Activated T-helper 1 cell treated with anti-CD3 and anti-CD28 coated beads, Interleukin-2, amount 50 U/mL, for 16 hours (primary cell): ENCODE measurements around the gene FAP.

ENCODE experiments used
- DNase-seq, 2 donors: peaks; one replicate each; pipeline ENCODE4 v3.0.0-alpha.2; 2020; ENCODE audit warnings: low read depth in 1 of 2, low spot score in 1 of 2

The FAP gene, protein sequence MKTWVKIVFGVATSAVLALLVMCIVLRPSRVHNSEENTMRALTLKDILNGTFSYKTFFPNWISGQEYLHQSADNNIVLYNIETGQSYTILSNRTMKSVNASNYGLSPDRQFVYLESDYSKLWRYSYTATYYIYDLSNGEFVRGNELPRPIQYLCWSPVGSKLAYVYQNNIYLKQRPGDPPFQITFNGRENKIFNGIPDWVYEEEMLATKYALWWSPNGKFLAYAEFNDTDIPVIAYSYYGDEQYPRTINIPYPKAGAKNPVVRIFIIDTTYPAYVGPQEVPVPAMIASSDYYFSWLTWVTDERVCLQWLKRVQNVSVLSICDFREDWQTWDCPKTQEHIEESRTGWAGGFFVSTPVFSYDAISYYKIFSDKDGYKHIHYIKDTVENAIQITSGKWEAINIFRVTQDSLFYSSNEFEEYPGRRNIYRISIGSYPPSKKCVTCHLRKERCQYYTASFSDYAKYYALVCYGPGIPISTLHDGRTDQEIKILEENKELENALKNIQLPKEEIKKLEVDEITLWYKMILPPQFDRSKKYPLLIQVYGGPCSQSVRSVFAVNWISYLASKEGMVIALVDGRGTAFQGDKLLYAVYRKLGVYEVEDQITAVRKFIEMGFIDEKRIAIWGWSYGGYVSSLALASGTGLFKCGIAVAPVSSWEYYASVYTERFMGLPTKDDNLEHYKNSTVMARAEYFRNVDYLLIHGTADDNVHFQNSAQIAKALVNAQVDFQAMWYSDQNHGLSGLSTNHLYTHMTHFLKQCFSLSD

DNA sequence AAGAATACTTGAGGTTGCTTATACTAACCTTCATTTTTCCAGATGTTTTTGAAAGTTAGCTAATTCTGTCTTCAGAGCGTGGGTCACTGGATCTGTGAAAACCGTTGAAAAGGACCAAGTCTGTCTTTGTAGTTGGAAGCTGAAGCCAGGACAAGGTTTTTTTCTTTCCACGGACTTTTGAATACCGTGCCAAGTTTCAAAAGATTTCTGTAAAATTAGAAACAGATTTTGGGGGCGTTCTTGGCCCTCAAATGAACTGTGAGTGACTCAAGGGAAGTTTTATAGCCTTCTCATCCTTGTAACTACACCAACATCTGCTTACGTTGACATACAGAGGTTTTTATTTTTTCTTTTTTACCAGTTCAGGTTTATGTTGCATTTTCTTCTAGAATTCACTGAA lies at the start of gene FAP:
TSS of gene FAP (minus strand) at position 152 of the 400 bp plus-strand sequence. CDS start at position 34, 118 bp downstream.
- no peak for DNase-seq

DNA sequence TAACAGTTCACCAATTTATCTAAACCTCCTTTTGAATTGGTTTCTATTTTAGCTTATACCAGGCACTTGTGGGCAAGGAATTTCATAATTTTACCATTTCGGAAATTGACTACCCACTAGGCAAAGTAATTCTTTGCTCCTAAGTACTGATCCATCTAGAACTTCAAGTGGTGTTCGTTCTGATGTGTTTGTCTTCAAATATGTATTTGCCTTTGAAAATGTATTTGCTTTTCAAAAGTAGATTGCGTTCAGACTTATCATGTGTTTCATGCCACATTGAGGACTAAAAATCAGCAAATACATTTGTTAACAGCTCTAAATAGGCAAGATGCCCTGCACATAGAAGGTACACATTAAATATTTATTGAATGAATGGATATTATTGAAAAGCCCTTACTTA lies 48.5 kb upstream of the FAP start:
- DNase-seq, result no peak

DNA sequence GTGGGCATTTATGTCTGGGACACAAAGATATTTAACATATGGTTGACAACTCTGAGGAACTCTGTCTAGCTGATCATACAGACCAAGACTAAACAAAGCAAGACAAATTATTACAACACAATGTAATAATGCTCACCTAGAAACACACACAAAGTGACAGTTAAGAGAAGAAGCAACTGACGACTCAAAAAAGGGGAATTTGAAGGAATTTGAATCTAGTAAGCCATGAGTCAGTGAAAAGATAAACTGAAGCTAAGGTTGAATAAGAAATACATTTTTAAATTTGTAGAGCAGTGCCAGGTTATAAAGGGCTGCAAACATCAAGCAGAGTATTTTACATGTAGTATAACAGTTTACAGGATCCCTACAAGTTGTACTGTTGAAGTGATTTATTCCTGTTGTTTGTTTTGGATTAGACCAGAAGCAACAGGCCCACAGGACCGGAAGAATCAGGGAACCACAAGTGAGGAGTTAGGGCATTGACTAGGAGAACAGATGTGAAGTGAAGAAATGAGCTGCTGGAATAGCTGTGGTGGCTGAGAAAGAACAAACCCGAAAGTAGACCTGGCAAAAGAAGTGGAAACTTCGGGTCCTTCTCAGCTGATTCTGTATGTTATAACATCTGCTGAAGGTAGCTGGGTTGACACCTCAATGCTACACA lies 39.6 kb upstream of the FAP start:
- no peak for DNase-seq

DNA sequence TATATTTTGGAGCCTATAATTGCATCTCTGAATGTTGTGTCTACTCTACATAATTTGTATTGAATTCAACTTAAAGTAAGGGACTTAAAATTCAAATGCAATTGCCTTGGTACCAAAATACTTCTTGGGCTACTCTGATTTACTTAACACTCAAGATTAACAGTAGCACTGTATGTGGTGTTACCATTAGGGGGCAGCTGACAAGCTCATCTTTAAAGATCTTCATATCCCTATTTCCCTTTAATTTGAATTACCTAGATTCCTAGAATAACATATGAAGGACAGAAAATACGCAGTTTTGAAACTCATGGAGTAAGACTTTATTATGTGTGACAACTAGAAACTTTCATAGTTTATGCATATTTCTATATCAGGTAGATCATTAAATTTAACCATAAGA lies 37.4 kb upstream of the FAP start:
- DNase-seq, result no peak

DNA sequence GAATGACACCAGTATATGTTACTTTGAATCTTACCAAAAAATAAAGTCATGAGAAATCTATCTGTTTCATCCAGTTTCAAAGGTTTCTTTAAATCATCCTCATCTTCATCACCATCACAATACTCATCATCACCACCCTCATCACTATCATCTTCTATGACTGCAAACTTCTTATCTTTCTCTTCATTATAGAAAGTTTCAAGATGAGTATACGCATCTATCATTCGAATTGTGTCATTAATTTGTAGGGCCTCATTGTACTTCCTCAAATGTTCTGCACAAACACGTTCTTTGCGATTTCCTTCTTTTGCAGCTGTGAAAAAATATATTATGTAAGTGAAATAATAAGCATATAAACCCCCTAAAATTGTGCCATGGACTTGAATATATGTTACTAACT lies 34.1 kb upstream of the FAP start:
- DNase-seq, result no peak

DNA sequence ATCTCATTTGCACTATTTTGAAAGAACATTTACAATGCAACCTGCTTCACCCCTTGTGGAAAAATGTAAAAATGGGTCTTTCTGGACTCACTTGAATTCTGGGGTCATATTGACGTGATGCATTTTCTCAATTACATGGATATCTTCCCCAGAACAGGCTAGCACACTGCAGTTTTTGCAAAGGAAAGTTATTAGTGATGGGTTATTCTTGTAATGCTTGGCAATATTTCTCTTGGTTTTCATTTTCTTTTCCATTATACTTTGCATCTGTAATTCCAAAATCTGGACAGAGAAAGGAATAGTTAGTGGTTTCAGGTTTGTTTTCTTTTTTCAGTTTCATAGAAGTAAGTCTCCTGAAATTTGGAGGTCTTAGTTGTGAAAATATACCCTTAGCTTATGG lies 24.8 kb upstream of the FAP start:
- DNase-seq, result no peak

DNA sequence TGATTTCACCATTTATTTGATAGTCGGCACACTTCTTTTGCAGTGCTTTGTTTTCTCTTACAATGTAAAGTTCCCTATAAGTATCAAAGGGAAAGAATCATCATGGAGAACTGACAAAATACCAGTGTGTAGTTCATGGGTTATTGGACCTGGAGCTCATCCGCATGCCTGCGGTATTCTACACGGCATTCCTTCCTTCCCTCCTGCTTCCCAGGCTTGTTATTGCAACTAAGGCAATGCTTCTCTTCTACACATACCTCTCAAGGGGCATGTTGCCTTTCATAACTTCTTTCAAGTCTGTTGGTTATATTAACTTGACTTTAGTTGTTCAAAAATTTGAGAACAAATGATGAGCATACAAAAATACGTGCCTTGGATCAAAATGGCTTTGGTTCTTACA lies 24.3 kb upstream of the FAP start:
- DNase-seq, result no peak

DNA sequence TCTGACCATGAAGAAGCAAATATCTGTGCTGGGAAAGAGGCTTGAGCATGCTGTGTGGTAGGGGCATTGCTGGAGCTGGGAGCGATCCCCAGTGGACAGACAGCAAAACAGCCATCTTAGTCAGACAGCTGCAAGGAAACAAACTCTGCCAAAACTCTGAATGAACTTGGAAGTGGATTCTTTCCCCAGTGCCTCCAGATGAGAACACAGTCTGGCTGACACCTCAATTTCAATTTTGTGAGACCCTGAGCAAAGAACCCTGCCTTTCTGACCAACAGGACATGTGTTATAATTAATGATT lies 23.2 kb upstream of the FAP start:
- no peak for DNase-seq

DNA sequence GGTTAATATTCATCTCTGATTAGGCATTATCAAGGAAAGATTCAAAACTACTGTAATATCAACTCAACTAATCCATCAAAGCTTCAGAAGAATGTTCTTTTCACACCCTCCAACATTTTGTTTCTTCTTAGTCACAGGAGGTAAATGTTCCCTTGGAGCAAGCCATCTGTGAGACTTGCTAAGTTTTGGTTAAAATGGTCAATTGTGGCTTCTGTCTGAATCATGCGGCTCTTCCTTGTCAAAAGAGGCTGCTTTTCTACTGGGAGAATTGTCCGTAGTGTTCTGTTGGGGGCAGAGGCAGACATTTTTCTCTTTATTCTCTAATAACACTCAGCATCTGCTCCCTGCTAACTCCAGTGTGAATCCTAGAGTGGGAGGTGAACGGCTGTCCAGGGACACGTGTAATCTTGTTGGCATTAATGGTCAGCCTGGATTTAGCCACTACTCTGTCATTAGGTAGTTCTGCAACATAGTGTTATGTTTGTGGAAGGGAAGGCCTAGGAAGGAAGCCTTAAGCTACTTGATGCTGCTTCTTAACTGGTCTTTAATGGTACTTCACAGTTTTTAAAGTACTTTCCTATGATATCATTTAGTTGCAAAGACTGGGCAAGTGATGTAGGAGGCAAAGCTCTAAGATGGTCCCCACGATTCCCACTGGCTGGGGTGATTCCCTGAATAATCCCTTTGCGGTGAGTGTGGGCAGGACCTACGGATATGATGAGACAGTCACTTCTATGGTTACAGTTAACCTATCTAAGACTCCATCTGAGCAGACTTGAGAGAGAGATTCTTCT lies 22.6 kb upstream of the FAP start:
- no peak for DNase-seq

DNA sequence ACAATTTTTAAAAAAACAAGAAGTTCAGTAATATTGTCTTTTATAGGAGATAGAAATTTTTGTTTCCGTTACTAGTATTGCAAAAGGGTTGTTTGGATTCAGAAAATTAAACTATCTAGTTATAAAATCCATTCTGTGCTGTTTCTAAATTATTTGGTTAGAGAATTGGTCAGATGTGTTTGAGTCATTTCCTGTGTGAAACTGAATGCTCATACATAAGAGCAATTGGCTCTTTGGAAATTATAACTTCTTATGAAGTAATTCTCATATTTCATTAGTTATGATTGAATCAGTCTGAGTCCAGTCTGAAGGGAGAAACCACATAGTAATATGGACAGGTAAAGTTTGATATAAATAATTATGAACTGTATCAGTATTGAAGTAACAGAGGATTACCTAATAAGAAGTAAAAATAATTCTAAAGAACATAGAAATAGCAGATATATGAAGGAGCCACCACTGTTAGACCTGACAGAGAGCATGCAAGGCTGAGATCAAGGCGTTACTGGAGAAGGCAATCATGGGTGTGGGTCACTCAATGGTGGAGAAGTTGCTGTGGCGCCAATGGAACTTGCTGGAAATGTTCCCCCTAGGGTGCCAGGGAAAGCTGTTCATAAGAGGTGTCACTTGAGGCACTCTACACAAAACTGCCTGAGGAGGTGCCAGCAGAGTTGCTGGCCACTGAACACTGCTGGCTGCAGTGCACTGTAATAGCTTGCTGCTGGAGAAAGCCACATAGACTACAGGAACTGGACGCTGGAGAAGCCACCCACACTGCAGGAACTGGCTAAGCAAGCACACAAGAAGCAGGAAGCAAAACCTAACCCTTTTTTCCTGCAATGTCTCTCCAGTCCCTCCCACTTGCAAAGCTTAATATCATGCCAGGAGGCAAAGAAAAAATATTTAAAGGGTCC lies 18.0 kb upstream of the FAP start:
- DNase-seq, result peak in 1 of 2 donors; percentile 3

DNA sequence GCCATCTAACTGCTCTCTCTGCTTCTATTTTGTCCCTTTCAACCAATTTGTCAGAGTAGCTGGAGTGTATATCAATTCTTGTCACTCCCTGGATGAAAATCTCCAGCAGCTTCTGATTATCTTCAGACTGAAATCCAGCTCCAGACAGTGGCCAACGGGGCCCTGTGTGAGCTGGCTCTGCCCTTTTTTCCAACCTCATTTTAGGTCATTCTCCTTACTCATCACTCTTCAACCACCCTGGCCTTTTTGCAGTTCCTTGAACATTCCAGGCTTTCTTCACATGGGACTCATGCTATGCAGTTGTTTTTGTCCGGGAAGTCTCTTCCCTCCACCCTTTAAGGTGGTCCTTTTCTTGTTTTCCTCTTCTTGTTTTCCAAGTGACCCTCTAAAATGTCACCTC lies 15.4 kb upstream of the FAP start:
- DNase-seq, result no peak

DNA sequence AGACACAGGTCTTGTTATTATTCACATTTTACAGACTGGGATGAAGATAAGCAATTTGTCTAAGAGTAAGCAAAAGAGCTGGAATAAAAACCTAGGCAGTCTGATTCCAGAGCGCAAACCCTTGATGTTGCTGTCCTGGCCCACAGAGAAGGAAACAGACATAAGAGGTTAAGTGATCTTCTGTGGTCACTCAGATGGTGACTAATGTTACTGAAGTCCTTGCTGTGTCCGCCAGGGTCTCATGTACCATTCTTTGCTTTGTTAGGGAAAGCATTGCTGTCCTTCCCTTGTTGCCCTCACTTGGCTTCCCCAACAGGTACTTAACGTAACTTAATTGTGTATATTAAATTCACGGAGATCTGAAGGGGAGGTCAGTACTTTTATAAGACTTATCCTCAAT lies 14.9 kb upstream of the FAP start:
- DNase-seq, result no peak

DNA sequence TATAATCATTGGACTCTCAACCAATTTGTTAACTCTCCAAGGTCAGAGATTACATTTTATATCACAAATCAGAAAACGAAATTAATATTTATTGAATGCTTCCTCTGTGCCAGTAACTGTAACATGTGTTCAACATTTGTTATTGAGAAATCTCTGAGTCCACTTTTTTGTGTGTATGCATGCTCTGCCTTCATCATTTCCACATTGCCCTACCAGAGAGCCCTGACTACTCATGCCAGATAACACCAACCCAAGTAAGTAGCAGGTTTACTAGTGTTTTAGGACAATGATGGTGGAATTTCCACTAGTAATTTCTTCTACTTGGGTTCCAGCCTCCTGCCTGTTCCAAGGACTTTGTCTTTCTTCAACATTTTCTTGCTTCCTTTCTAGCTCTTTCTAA lies 14.2 kb upstream of the FAP start:
- DNase-seq, result no peak

DNA sequence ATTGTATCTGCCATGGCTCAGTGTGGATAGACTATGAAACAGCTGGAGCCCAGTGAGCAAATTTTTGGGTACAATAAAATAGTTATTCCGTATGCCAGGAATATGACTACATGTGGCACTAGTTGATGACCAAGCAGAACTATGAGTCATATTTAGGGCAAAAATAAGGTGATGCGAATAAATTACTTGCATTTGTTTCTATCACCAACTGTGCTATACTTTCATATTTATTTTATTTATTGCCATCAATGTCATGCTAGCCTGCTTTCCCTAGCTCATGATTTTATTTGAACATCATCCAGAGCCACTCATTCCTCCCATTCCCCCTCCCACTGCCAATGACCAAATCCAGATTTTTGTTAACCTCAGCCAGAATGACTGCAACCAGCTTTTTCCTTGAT lies 13.3 kb upstream of the FAP start:
- no peak for DNase-seq

DNA sequence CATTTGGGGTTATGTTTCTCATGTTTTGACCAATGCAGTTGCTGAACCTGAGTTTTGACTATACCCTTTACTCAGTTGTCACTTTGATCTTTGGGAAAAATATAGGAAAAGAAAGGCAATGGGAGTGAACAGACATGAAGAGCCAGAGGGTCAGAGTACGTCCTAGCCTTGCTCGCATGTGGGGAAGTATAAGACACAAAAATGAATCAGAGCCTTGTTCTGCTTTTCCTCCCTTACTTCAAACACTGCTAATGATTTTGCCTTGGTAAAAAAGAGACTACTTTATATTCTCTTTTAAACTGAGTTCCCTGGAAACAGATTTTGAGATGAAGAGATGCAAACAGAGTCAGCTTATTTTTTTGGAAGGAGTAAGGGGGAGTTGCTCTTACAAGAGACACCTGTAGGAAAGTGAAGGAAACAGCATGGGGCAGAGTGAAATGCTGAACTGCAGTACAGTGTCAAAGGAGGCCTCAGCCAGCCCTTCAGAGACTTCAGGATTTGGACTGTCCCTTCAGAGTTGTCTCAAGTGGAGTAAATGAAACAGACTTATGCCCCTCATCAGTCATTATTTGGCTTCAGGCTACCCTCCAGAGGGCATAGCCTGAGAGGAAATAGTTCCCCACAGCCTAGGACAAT lies 11.1 kb upstream of the FAP start:
- no peak for DNase-seq

DNA sequence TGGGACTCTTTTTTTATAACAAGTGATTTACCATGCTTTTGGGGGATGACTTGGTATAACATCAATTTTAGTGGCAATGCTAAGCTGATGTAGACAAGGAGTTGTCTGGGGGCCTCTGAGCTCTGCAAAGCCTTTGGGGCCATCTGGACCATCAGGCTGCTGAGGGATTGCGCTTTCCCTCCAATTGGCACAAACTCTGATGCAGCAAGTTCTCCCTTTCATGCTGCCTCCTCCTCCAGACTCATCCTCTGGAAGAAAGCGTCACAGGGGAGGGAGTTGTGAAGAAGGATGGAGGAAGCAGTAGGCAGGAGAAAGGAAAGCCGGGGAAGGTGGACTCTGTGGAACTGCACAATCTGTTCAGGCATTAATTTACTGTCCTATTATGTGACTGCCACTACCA lies 10.2 kb upstream of the FAP start:
- no peak for DNase-seq

DNA sequence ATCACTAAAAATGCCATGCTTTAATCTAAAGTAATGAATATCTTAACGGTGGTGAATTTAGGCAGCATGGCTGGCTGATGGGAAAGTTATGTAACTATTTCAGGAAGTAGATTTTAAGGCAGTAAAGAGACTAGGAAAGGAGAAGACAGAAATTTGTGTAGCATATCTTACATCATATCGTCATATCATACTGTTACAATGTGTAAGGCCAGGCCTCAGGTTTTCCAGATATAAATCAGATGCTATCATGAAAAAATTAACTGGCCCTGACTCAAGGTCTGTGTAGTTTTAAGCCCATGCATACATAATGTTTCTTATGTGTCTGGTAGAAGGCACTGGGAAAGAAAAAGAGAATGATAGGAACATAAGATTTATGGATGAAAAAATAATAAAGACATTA lies 8.9 kb upstream of the FAP start:
- no peak for DNase-seq

DNA sequence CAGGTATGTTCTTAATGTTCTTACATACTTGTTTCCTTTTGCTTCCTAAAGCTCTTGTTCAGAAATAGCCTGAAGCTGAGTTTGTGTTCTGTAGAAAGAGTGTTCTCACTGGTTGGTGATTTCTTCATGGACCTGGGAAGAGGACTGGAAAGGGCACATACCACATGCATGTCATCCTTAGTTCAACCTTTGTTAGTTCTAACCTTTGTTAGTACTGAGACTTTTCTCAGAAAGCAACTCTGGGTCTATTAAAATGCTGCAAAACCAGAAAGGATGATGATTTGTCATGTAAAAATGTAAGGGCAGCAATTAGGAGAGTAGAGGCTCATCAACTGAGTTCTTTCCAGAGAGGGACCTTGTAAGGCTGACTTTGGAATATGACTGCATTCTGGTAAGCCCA lies 2.5 kb upstream of the FAP start:
- DNase-seq, result no peak

DNA sequence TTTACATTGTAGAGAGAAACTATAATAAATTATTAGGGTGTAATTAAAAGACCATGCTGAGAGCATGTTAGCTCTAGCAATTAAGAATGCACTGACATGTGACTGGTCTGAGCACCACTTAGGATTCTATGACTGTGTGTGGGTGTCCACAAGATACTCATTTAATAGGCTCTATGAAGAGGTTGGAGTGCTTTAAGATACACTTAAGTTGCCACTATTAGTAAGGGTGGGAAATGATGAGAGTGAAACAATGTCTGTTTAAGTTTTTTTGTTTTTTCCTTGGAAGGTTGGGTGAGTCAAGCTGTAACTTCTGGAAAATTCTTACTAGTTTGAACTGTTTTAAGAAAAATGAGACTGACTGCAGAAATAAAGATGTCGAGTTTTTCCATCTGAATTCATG lies 1.8 kb upstream of the FAP start:
- no peak for DNase-seq

DNA sequence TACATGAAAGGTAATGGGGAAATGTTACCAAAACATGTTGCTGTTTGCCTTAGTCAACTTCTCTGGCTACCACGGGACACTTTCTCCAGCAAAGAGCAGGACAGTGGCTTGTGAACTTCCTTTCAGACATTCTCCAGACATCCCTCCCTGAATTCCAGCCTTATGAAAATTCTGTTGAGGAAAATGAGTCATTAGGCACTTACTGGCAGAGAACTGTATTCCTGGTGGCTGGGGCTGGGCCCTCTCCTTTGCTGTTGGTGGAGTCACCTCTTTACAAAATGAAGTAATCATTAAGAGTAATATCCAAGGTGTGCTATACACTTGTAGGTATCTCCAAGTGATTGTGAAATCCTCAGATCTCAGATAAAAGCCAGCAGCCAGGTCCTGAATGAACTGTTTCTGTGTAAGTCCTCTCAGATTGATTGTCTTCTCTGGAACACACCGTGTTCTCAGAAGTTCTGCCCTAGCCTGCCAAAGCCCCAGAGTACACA lies 1.3 kb upstream of the FAP start:
- no peak for DNase-seq
